SK-MEL-5 (cell line): Measurements from ENCODE around the gene CDCA5. TPM values are rescaled to one million over a fixed set of nuclear protein-coding genes. Genes with fewer than 3 reads are reported as not detected.
A peak's percentile ranks its signal among the peaks of the same experiment; 100 is the strongest.

Source experiments
- DNase-seq: peaks from one replicate; pipeline ENCODE4 v3.0.0-alpha.2; 2016; ENCODE audit warnings: low read depth, low spot score
- in situ Hi-C: cut with HindIII; loops from 2 replicates; pipeline ENCODE4 v1.10.0; 2016; ENCODE audit warnings: low sequenced_read_pairs, high pct_unique_total_duplicates, low pct_unique_long_range_greater_than_20kb
- polyA plus RNA-seq, 2 experiments: library from polyadenylated mRNA; depleted of rRNA; stranded (reverse); fragments of >200 nt; gene quantifications; 2 replicates each; pipeline ENCODE4 v1.2.3, GENCODE V29; 2015
- total RNA-seq: library from RNA; depleted of rRNA; stranded (reverse); fragments of >200 nt; shearing (Covaris generic); gene quantifications from 2 replicates; pipeline ENCODE4 v1.2.3, GENCODE V29; 2014; rRNA removed

The CDCA5 gene
- total RNA-seq = 18.8 and 21.7 TPM in 2 replicates
- polyA plus RNA-seq (2015; cell fraction: cytosol; rRNA removed) = 38.5 and 44.3 TPM in 2 replicates
- polyA plus RNA-seq (2015; cell fraction: nucleus; rRNA removed) = 48.2 and 63.5 TPM in 2 replicates

GRCh38 chr11:65083834-65084597, at the start of gene CDCA5, which contains the start of gene ZFPL1:
CDCA5 (minus strand) TSS chr11:65084040; CDS start chr11:65083978, 62 bp downstream.
ZFPL1 (plus strand) TSS chr11:65084222; CDS start chr11:65084699, 477 bp downstream.
- in situ Hi-C loops = no loop called here
- DNase-seq = peak; percentile 91

DNA sequence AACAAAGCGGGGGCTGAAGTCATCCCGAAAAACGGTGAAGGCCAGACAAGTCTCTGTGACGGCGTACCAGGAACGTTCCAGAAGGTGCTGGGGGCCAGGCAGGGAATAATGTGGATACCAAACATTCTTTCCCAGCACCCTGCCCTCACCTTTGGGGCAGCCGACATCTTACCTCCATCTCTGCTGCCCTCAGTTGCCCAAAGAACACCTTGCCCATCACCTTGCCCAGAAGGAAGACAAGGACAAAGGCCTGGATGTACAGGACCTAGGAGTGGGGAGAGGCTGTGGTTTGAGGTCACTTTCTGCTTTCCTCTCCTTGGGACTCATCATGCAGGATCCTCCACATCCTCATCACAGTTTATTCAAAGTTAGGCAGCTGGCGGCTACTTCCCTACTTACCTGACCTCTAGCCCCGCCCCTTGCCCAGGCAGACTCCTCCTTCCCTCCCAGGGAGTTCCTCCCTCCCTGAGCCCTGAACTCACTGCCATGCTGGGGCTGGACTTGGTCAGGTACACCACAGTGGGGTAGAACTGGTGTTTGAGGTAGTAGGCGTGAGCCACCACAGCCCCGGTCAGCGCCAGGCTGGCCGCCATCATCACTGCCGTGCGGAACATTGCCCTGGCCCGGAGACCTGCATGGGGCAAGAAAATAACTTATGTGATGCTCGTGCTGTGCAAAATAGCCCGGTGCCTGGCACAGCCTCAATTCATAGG, 49.3 kb upstream of the CDCA5 start:
- peak; percentile 34 for DNase-seq

DNA sequence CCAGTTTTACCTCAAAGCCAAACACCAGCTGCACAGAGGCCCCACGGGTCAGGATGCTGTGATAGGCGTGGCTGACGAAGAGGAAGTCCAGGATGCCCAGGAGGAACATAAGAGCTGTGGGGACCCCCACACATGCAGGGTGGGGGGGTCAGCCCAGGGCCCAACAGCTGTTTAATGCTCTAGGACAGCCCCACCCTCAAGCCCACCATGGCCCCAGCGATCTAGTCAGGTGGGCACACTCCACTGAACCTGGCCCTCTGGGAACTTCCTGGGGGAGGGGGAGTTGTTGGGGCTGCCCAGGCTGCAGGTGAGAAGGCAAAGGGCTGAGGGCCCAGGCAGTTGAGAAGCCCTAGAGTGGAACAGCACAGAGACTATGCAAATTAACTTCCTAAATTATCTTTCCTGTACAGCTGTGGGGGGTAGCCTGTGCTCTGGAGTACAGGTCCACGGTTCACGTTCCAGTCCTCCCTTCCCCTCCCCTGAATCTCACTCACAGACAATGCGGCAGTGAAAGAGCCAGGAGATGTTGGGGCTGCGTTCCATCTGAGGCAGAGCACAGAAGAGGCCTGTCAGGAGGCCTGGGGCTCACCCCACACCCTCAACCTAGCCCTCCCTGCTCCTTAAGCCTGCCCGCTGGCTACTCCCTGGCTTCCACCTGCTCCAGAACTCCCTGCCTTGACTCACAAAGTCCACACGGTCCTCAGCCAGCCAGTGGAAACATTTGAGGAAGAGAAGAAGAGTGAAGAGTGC, 48.6 kb upstream of the CDCA5 start:
- in situ Hi-C loops = no loop called here
- no peak for DNase-seq

More for the DNA sequence above, 49.3 kb upstream of the CDCA5 start:
- in situ Hi-C loops = no loop called here

DNA sequence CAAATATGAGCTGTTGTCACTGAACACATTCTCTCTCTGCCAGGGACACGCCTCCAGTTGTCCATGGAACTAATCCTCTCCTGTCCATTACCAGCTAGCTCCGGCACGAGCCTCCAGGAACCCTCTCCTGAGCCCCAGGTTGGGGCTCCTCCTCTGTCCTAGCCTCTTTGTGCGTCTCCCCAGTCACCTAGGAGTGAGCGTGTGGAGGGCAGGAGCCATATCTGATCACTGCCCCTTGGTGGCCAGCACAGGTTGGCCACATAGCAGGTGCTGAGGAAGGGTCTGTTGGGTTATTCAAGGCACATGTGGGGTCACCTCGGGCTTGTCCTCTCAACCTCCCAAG, 48.0 kb upstream of the CDCA5 start:
- in situ Hi-C loops = no loop called here
- DNase-seq = no peak

DNA sequence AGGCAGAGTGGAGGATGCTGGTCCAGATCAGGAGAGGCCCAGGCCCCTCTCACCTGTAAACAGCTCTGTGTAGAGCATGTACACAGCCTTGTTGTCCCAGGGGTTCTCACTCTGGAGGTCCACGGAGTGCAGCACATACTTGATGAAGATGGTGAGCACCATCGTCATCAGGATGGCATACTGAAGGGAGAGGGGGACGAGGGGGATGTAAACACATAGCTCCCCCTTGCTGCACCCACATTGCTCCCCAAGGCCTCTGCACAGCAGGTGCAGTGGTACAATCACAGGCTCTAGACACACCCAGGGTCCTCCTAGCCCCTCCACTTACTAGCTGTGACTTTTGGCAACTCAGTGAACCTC, 47.6 kb upstream of the CDCA5 start:
- DNase-seq = no peak
- in situ Hi-C loops = no loop called here

DNA sequence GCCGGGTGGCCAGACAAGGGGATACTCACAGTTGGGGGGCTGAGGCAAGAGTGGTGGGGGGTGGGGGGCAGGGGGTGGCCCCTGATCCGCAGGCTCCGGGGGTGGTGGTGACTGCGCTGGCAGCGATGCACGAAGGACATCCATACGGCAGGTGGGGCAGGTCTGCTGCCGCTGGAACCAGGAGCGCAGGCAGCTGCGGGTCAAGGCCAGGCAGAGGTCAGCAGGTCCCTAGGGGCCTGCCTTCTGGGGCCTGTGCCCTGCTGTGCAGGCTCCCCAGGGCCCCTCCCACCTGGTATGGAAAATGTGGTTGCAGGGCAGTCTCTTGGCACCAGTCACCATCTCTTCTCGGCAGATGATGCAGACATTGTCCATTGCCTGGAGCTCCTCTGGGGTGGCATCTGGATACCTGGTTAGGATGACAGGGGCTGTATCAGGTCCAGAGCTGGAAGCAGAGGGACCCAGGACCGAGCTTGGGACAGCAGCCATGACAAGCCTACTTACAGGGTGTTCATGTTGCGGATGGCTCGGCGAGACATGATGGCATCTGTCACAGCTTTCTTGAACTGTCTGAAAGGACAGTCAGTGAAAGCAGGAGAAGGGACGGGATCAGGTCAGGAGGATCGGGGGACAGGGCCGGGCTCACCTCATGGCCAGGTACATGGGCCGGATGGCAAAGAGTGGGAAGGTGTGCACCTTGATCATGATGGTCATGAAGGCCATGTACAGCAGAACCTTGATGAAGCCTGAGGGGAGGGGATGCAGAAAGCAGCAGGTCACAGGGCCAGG, 47.0 kb upstream of the CDCA5 start:
- in situ Hi-C loops = no loop called here
- DNase-seq = no peak

GRCh38 chr11:65129649-65130441, 46.0 kb upstream of the CDCA5 start:
- DNase-seq = no peak
- in situ Hi-C loops = no loop called here

DNA sequence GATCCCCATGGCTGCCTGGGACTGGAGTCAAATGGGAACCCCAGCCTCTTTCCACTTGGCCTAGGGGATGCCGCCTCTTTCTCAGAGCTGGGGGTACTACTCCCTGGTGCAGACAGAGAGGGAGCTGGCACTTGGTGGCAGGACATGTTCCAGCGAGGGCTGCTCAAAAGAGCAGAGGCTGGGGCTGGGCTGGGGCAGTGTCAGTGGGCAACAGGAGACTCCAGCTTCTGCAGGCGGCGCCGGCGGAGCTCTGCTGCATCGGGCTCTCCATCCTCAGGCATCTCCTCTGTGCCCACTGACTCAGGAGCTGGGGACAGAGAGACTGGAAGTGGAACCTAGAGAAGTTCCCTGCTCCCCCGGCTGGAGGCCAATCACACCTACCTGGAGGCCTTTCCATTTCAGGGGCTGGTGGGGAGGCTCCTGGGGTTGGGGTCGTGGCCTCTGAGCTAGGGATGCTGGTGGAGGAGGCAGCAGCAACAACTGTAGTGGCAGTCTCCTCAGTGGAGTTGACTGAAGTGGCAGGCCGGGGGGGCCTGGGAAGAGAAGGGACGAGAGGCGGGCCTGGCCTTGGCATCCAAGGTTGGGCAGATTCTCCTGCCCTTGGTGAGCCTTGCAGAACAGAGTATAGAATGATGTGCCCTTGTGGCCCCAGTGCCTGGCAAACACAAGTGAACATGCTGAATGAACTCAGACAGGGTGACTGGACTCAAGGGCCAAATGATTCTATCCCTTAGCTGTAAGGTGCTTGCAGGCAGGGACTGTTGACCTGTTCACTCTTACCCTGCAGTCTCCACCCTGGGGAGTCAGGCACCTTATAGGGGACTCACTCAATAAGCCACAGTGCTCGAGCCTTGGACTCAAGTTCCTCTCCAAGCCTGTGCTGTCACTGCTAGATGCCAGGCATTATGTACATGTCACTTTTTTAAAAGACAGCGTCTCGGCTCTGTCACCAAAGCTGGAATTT, 44.6 kb upstream of the CDCA5 start:
- in situ Hi-C loops = no loop called here
- no peak for DNase-seq

- DNase-seq = no peak
- in situ Hi-C loops = no loop called here
Measured at GRCh38 chr11:65127473-65128181, 43.8 kb upstream of the CDCA5 start.

GRCh38 chr11:65126624-65127274, 42.9 kb upstream of the CDCA5 start:
- in situ Hi-C loops = no loop called here
- no peak for DNase-seq

DNA sequence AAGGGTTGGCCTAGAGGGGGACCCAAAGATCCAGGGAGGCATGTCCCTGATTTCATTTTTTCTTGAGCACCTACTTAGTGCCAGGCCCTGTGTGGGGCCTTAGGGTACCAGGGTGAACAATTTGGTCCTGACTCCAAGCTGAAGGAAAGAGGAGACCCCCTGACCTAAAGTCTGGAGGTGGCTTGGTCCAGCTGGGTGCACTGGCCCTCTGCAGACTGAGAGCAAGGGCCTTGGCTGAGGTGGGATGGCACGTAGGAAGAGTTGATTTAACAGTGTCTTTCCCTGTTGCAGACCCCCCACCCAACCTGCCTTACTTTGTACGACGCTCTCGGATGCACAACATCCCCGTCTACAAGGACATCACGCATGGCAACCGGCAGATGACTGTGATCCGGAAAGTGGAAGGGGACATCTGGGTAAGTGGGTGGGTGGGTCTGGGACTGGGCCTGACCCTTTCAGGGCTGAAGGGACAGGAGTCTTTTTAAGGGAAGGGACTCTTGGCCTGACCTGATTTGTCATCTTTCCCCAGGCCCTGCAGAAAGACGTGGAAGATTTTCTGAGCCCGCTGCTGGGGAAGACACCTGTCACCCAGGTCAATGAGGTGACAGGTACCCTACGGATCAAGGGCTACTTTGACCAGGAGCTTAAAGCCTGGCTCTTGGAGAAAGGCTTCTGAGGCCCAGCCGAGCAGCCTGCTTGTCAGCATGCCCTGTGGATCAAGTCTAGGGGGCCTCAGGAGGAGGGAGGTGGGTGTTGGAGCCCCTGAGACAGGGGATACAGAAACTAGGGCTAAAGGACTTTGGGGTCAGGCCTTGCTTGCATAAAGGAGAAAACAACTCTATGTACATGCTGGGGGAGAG, 41.6 kb upstream of the CDCA5 start:
- in situ Hi-C loops = no loop called here
- no peak for DNase-seq

DNA sequence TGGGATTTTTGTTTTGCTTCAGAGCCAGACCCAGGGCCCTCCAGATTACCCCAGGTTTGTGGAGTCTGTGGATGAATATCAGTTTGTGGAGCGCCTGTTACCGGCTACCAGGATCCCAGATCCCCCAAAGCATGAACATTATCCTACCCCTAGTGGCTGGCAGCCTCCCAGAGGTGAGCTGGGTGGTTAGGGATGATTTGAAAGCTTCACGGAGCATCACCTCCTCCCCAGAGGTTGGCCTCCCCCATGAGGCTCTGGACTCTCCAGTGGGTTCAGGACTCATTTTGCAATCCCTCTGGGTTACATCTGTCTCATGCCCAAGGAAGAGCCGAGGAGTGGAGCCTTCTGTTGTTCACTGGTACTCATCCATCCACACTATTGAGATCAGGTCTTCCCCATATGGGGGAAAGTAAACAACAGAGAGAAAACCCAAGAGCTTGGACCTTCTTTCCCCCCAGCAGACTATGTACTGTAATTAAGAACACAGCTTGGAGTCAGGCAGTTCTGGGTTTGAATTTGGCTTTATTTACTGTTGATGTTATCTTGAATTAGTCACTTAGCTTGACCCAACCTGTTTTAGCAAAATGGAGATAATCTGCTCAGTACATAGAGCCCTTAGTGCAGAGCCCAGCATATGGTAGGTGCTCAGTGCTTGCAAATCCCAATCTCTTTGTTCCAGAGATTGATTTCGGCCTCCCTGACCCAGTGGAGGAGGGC, 40.8 kb upstream of the CDCA5 start:
- in situ Hi-C loops = no loop called here
- DNase-seq = no peak

DNA sequence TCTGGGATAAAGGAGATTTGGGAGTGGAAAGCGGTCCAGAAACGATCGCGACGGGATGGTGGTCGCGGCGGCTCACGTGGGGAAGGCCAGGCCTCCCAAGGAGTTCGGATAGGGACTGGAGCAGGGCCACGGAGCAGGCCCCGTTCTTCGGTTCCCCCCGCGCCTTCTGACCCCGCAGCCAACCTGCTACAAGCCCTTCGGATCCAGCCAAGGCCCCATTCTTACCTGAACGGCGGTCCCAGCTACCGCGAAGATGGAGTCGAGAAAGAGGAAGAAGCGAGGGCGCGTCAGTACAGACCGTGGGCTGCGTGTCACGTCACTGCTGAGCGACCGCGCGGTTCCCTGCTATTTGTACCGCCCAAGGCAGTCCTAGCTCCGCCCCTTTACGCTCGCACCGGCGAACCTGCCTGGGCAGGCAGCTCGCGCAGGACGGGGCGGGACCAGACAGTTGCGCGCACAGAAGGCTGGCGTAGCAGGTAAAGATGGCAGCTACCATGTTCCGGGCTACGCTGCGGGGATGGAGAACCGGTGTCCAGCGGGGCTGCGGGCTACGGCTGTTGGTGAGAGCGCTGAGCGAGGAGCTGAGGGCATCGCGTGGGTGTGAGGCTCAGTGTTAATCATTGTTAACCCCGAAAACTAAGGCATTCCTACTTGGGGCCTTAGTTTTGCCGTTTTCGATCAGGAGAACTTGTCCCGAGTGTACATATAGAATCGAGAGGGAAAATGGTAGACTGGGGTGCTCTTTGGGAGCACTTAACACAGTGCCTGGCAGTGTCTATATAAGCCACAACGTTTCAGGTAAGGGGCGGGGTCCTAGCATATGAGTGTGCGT, 38.2 kb upstream of the CDCA5 start, which contains the start of the genes FAU and MRPL49:
TSS of gene FAU (minus strand) at position 270 of the 832 bp plus-strand sequence. CDS start 321 bp downstream, outside the sequence.
TSS of gene MRPL49 (plus strand) at position 457 of the 832 bp plus-strand sequence. CDS start at position 483, 26 bp downstream.
- in situ Hi-C loops = no loop called here

More for the DNA sequence above, 38.2 kb upstream of the CDCA5 start, which contains the start of the genes FAU and MRPL49:
- peak; percentile 96 for DNase-seq
